OCI-LY7 (cell line): ENCODE results near the gene FZD1. TPM values are rescaled to one million over a fixed set of nuclear protein-coding genes. Genes with fewer than 3 reads are reported as not detected.

ENCODE experiments used
- BruUV-seq: library from RNA; stranded (reverse); fragments of 400-500 nt; replicated peaks from 2 replicates; lab custom pipeline; 2021; lab: Mats Ljungman, UMichigan
- CTCF ChIA-PET: fragments of 300-600 bp; sonication (Branson Sonifier 250); formaldehyde crosslinking; loops from one replicate; lab custom pipeline; 2022; ENCODE audit warnings: antibody characterized with exemption; ENCODE audit not compliant: unreplicated experiment; lab: Charles Lee
- POLR2A ChIA-PET: fragments of 300-600 bp; sonication (Branson Sonifier 250); formaldehyde crosslinking; loops from one replicate; lab custom pipeline; 2022; ENCODE audit warnings: antibody characterized with exemption; lab: Charles Lee
- DNase-seq: peaks from one replicate; pipeline ENCODE4 v3.0.0-alpha.2; 2015; ENCODE audit warnings: low spot score
- H2AFZ ChIP-seq: fragments of 200-600 bp; sonication (generic), shearing (Covaris generic); 2 replicates; pipeline ENCODE4 v1.6.1; 2014; ENCODE audit warnings: mild to moderate bottlenecking, antibody characterized with exemption, low read length, moderate library complexity
- H3K27ac ChIP-seq: fragments of 200-600 bp; sonication (generic); 2 replicates; pipeline ENCODE4 v1.5.1; 2014; ENCODE audit warnings: mixed run types, low read depth, mild to moderate bottlenecking, moderate library complexity, low read length, inconsistent platforms; ENCODE audit not compliant: poor library complexity, severe bottlenecking
- H3K36me3 ChIP-seq: fragments of 200-600 bp; sonication (generic); 2 replicates; pipeline ENCODE4 v1.6.1; 2014; ENCODE audit warnings: mild to moderate bottlenecking, antibody characterized with exemption, low read length, moderate library complexity, mixed read lengths; ENCODE audit not compliant: insufficient read depth
- H3K4me1 ChIP-seq: fragments of 200-600 bp; sonication (generic); 2 replicates; pipeline ENCODE4 v1.5.1; 2014; ENCODE audit warnings: mild to moderate bottlenecking, low read length; ENCODE audit not compliant: insufficient read depth, poor library complexity, severe bottlenecking
- H3K4me2 ChIP-seq: fragments of 200-600 bp; sonication (generic); 2 replicates; pipeline ENCODE4 v1.6.1; 2014; ENCODE audit warnings: mild to moderate bottlenecking, low read length
- H3K4me3 ChIP-seq: fragments of 200-600 bp; sonication (generic); 2 replicates; pipeline ENCODE4 v1.5.1; 2014; ENCODE audit warnings: mild to moderate bottlenecking, low read depth, low read length; ENCODE audit not compliant: poor library complexity, severe bottlenecking
- H3K79me2 ChIP-seq: fragments of 200-600 bp; sonication (generic); 2 replicates; pipeline ENCODE4 v1.6.1; 2016; ENCODE audit warnings: low read depth, mild to moderate bottlenecking, low read length, moderate library complexity, mixed read lengths; ENCODE audit not compliant: insufficient read depth
- H3K9me2 ChIP-seq: fragments of 200-600 bp; sonication (generic); 2 replicates; pipeline ENCODE4 v1.6.1; 2016; ENCODE audit warnings: mild to moderate bottlenecking, low read length, mixed read lengths; ENCODE audit not compliant: insufficient read depth
- H3K9me3 ChIP-seq: fragments of 200-600 bp; sonication (generic); 2 replicates; pipeline ENCODE4 v1.6.1; 2014; ENCODE audit warnings: mild to moderate bottlenecking, mixed run types, low read length, mixed read lengths
- H4K20me1 ChIP-seq: fragments of 200-600 bp; sonication (generic); 2 replicates; pipeline ENCODE4 v1.6.1; 2014; ENCODE audit warnings: mild to moderate bottlenecking, antibody characterized with exemption, low read length, moderate library complexity, mixed read lengths; ENCODE audit not compliant: insufficient read depth
- CTCF ChIP-seq: fragments of 200-600 bp; sonication (generic); conservative IDR thresholded peaks from 2 replicates; pipeline ENCODE4 v1.5.1; 2014; ENCODE audit warnings: mild to moderate bottlenecking, antibody characterized with exemption, low read length, moderate library complexity, mixed read lengths
- EZH2phosphoT487 ChIP-seq: fragments of 200-600 bp; sonication (generic); IDR thresholded peaks from 2 replicates; pipeline ENCODE4 v1.6.1; 2018; ENCODE audit warnings: low read depth, borderline replicate concordance, mild to moderate bottlenecking, mixed run types, antibody characterized with exemption, low read length, moderate library complexity, mixed read lengths
- intact Hi-C: fragments of 100-400 bp; cut with micrococcal nuclease; formaldehyde crosslinking; loops from one replicate; pipeline ENCODE4 v1.10.0; 2022; ENCODE audit not compliant: unreplicated experiment
- total RNA-seq, 2 experiments: library from RNA; depleted of rRNA in 1 of 2; stranded (reverse); fragments of >200 nt in 1 of 2; shearing (Covaris generic) in 1 of 2; gene quantifications; 2 replicates each; pipeline ENCODE4 v1.2.3, GENCODE V29; 2014 to 2022

The FZD1 gene
- total RNA-seq, 2 experiments from 2014 or later = 1.3 to 2.4 TPM

GRCh38 chr7:91247500-91247899, 16.7 kb upstream of the FZD1 start:
- no peak overlapping the region for H2AFZ ChIP-seq
- CTCF ChIA-PET = no interaction called here
- no peak overlapping the region for H3K4me3 ChIP-seq
- no peak for DNase-seq
- H4K20me1 ChIP-seq = no peaks in the 10 kb centered on the region
- no peak overlapping the region for H3K4me2 ChIP-seq
- POLR2A ChIA-PET = no interaction called here
- H3K9me3 ChIP-seq = no peaks in the 10 kb centered on the region
- no peaks in the 10 kb centered on the region for H3K79me2 ChIP-seq
- H3K36me3 ChIP-seq = no peaks in the 10 kb centered on the region
- BruUV-seq = no TSS peak
- H3K27ac ChIP-seq = no peak overlapping the region
- no peaks in the 10 kb centered on the region for H3K4me1 ChIP-seq
- no peak for TF ChIP-seq EZH2phosphoT487
- no peak for TF ChIP-seq CTCF
- intact Hi-C loops = no loop called here
- H3K9me2 ChIP-seq = no peaks in the 10 kb centered on the region

- no TSS peak for BruUV-seq
- DNase-seq = no peak
- Histone ChIP-seq H2AFZ (no peak overlapping the region), H3K36me3 (no peaks in the 10 kb centered on the region), H3K9me2 (no peaks in the 10 kb centered on the region), H3K4me2 (no peak overlapping the region), H3K9me3 (no peaks in the 10 kb centered on the region), H3K27ac (no peak overlapping the region), H4K20me1 (no peaks in the 10 kb centered on the region), H3K79me2 (no peaks in the 10 kb centered on the region), H3K4me1 (no peaks in the 10 kb centered on the region), H3K4me3 (no peak overlapping the region)
- intact Hi-C loops = no loop called here
- ChIA-PET POLR2A (no interaction called here), CTCF (no interaction called here)
- TF ChIP-seq CTCF = no peak
These were observed 15.2 kb upstream of the FZD1 start for GRCh38 chr7:91248996-91249395.

- no peaks in the 10 kb centered on the region for H3K4me1 ChIP-seq
- no peak overlapping the region for H3K27ac ChIP-seq
- no peak for DNase-seq
- no peaks in the 10 kb centered on the region for H3K9me3 ChIP-seq
- TF ChIP-seq CTCF (no peak), EZH2phosphoT487 (no peak)
- no peaks in the 10 kb centered on the region for H3K9me2 ChIP-seq
- POLR2A ChIA-PET = interaction anchor here (0.8 to 1.2 kb wide), 2 partner anchors 8 to 14 kb away, joined by 3 to 6 read pairs; no protein-coding TSS in a partner anchor
- H3K36me3 ChIP-seq = no peaks in the 10 kb centered on the region
- H3K4me3 ChIP-seq = no peak overlapping the region
- no peak overlapping the region for H2AFZ ChIP-seq
- CTCF ChIA-PET = no interaction called here
- no peaks in the 10 kb centered on the region for H4K20me1 ChIP-seq
- intact Hi-C loops = no loop called here
- no peak overlapping the region for H3K4me2 ChIP-seq
- no TSS peak for BruUV-seq
- H3K79me2 ChIP-seq = no peaks in the 10 kb centered on the region
These were observed 14.6 kb upstream of the FZD1 start for GRCh38 chr7:91249506-91250233.
